ENCODE data around the gene ZFYVE26. TPM values are rescaled to one million over a fixed set of nuclear protein-coding genes. Genes with fewer than 3 reads are reported as not detected.

The ZFYVE26 gene
- polyA plus RNA-seq, 3 donors: 1.0 to 17.6 (median 2.3) TPM

DNA sequence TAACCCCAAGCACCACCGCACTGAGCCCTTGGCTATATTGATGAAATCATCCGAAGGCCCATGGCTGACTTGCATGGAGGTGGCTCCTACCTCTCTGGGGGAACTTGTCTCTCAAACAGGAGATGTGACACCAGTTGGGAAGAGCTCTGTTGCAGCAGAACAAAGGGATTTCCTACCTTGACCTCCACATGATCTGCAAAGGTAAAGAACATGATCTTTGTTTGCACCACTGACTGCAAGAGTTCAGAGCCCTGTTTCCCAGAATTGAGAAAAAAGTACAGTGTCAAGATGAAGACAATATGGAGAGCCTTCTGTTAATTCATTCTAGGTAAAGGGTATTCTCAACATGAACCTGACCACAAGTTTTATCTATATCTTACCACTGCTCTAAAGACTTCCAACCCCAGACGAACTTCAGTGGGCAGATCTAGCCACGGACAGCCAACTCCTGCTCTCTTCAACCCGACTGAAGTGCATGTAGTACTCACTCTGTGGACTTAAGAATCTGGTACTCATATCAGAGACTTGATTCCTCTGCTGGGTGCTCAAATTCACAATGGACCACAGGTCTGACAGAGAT is 32.1 kb downstream of the ZFYVE26 start:
- Mint-ChIP-seq H3K4me3 (no peak overlapping the region), H3K27ac (peak overlapping the region in 2 of 7 donors; percentile 21 to 25), H3K36me3 (peaks cover 98 to 99% of the 10 kb centered on the region in 2 donors), H3K9me3 (peaks cover 0 to 3% (median 0%) of the 10 kb centered on the region in 7 donors), H3K4me1 (no peaks in the 10 kb centered on the region), H3K27me3 (ENCODE audit: low read depth in 3 of 3) (no peaks in the 10 kb centered on the region)
- no peak overlapping the region for H3K9ac ChIP-seq (ENCODE audit: insufficient read depth, low read length, poor library complexity, severe bottlenecking)
- no peak overlapping the region for H2AFZ ChIP-seq (ENCODE audit: insufficient read depth, low read depth, low read length, poor library complexity, severe bottlenecking)
- no peaks in the 10 kb centered on the region for H3K79me2 ChIP-seq (ENCODE audit: insufficient read depth, low read length)
- H3K4me1 ChIP-seq (ENCODE audit: control insufficient read depth in 1 of 2, insufficient read depth in 2 of 2, low read length in 2 of 2): no peaks in the 10 kb centered on the region
- H3K9me3 ChIP-seq (replicated peaks in 1 of 2; ENCODE audit: control insufficient read depth in 1 of 2, insufficient read depth in 1 of 2, low read length in 2 of 2): no peaks in the 10 kb centered on the region
- H3K4me3 ChIP-seq (replicated peaks in 1 of 3; ENCODE audit: low read depth in 2 of 3, low read length in 3 of 3): no peak overlapping the region
- H3K36me3 ChIP-seq (replicated peaks in 1 of 2; ENCODE audit: control insufficient read depth in 1 of 2, insufficient read depth in 2 of 2, low read length in 2 of 2): peaks cover 99 to 100% of the 10 kb centered on the region in 2 donors
- intact Hi-C loops (cut with micrococcal nuclease): no loop called here
- TF ChIP-seq, protein P1, sequence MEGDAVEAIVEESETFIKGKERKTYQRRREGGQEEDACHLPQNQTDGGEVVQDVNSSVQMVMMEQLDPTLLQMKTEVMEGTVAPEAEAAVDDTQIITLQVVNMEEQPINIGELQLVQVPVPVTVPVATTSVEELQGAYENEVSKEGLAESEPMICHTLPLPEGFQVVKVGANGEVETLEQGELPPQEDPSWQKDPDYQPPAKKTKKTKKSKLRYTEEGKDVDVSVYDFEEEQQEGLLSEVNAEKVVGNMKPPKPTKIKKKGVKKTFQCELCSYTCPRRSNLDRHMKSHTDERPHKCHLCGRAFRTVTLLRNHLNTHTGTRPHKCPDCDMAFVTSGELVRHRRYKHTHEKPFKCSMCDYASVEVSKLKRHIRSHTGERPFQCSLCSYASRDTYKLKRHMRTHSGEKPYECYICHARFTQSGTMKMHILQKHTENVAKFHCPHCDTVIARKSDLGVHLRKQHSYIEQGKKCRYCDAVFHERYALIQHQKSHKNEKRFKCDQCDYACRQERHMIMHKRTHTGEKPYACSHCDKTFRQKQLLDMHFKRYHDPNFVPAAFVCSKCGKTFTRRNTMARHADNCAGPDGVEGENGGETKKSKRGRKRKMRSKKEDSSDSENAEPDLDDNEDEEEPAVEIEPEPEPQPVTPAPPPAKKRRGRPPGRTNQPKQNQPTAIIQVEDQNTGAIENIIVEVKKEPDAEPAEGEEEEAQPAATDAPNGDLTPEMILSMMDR (IDR thresholded peaks at IDR 0.05): no peak
- no peak overlapping the region for H3K27ac ChIP-seq (ENCODE audit: low read depth in 1 of 2, low read length in 2 of 2)
- H4K20me1 ChIP-seq (ENCODE audit: insufficient read depth, low read length): no peaks in the 10 kb centered on the region
- 100% methylated on average over 3 of the region's 5 CpGs for WGBS (ENCODE audit: insufficient coverage)
- H3K4me2 ChIP-seq (replicated peaks; ENCODE audit: extremely low read depth, low read length, poor library complexity, severe bottlenecking): no peak overlapping the region
- no peaks in the 10 kb centered on the region for H3K27me3 ChIP-seq (ENCODE audit: control insufficient read depth in 2 of 2, insufficient read depth in 2 of 2, low read length in 2 of 2)
- no peak for DNase-seq

DNA sequence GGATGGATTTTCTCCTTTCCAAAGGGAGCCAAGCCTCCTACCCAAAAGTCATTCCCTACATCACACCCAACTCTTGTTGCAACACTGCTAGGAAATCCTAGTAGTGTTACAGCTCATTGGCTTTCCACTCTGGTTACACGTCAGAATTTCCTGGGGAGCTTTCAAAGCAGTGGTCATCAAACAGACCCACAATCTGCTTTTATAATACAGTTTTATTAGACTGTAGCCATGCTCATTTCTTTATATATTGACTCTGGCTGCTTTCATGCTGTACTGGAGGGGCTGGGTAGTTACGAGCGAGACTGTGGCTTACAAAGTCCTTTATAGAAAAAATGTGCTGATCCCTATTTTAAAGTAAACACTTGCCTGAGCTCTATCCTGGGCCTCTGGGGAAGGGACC is 34.3 kb downstream of the ZFYVE26 start:
- no peaks in the 10 kb centered on the region for H3K9me3 Mint-ChIP-seq
- Histone ChIP-seq H3K9me3 (replicated peaks in 1 of 2; ENCODE audit: control insufficient read depth in 1 of 2, insufficient read depth in 1 of 2, low read length in 2 of 2) (no peaks in the 10 kb centered on the region), H3K79me2 (ENCODE audit: insufficient read depth, low read length) (no peaks in the 10 kb centered on the region), H3K27ac (ENCODE audit: low read depth in 1 of 2, low read length in 2 of 2) (no peak overlapping the region), H3K4me2 (replicated peaks; ENCODE audit: extremely low read depth, low read length, poor library complexity, severe bottlenecking) (no peak overlapping the region), H3K9ac (ENCODE audit: insufficient read depth, low read length, poor library complexity, severe bottlenecking) (no peak overlapping the region), H3K36me3 (replicated peaks in 1 of 2; ENCODE audit: control insufficient read depth in 1 of 2, insufficient read depth in 2 of 2, low read length in 2 of 2) (peaks cover 98 to 100% of the 10 kb centered on the region in 2 donors), H4K20me1 (ENCODE audit: insufficient read depth, low read length) (no peaks in the 10 kb centered on the region), H3K4me3 (replicated peaks in 1 of 3; ENCODE audit: low read depth in 2 of 3, low read length in 3 of 3) (no peak overlapping the region), H3K4me1 (ENCODE audit: control insufficient read depth in 1 of 2, insufficient read depth in 2 of 2, low read length in 2 of 2) (peaks cover 0 to 5% of the 10 kb centered on the region in 2 donors), H3K27me3 (ENCODE audit: control insufficient read depth in 2 of 2, insufficient read depth in 2 of 2, low read length in 2 of 2) (no peaks in the 10 kb centered on the region), H2AFZ (ENCODE audit: insufficient read depth, low read depth, low read length, poor library complexity, severe bottlenecking) (no peak overlapping the region)
- TF ChIP-seq, protein P1 (IDR thresholded peaks at IDR 0.05): no peak
- DNase-seq: no peak
- intact Hi-C loops (cut with micrococcal nuclease): no loop called here
- H3K4me3 Mint-ChIP-seq: no peak overlapping the region
- H3K4me1 Mint-ChIP-seq: peaks cover 6% of the 10 kb centered on the region
- H3K27me3 Mint-ChIP-seq (ENCODE audit: low read depth in 3 of 3): no peaks in the 10 kb centered on the region
- 50% methylated on average over 2 of the region's 3 CpGs for WGBS (ENCODE audit: insufficient coverage)
- H3K27ac Mint-ChIP-seq: peak overlapping the region in 1 of 7 donors; percentile 10
- peaks cover 93 to 97% of the 10 kb centered on the region in 2 donors for H3K36me3 Mint-ChIP-seq

Measured in CD14-positive monocyte (primary cell).